Activated naive CD4-positive, alpha-beta T cell treated with Interleukin-2 at 50 U/mL for 16 hours (primary cell): ENCODE measurements around the gene CCNJ.
"Not testable (repeated sequence)": the region's sequence is repeated elsewhere in the genome, so short reads cannot be mapped to it uniquely, and the experiment has no call there.

Experiments used
- DNase-seq: peaks from one replicate; pipeline ENCODE4 v3.0.0-alpha.2; 2020

Gene CCNJ, protein sequence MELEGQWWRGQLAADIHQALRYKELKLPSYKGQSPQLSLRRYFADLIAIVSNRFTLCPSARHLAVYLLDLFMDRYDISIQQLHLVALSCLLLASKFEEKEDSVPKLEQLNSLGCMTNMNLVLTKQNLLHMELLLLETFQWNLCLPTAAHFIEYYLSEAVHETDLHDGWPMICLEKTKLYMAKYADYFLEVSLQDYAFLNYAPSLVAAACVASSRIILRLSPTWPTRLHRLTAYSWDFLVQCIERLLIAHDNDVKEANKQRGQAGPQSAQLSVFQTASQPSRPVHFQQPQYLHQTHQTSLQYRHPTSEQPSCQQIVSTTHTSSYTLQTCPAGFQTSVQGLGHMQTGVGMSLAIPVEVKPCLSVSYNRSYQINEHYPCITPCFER

DNA sequence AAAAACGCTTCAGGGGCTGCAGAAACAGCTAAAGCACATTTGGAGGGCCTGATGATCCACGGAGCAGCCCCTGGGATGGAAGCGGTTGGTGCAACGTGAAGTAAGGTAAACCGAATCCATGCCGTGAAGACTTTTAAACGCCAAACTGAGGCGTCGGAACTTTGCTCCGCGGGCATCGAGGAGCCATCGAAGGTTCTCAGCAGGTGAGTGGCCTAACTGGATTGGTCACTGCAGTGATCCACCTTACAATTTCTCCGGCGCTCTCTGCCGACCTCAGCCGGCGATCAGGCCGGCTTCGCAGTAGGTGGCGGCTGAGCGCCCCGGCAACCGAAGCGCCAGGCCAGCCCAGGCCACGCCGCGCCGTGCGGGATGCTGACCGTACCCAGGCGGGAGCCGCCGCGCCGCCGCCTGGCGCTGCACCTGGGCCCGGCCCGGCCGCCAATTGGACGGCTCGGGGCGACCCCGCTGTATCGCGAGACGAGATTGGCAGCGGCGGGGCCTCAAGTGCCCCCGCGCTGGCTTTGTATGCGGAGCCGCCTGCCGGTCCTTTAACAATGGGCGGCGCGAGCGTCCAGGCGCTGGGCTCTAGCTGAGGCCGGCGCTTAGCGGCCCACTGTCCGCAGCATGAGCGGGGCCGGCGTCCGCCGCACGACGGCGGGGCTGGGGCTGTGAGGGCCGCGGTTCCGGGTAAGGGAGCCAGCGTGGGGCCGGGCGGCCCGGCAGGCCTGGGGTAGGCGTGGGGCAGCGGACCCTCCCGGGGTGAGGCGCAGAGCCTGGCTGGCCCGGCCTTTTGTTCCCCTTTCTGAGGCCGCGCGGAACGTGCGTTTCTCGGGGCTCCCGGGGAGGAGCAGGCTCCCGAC is at the start of gene CCNJ:
CCNJ (plus strand) TSS at position 551 of the 860 bp plus-strand sequence. CDS start 811 bp downstream, outside the sequence.
- DNase-seq = peak; percentile 84

DNA sequence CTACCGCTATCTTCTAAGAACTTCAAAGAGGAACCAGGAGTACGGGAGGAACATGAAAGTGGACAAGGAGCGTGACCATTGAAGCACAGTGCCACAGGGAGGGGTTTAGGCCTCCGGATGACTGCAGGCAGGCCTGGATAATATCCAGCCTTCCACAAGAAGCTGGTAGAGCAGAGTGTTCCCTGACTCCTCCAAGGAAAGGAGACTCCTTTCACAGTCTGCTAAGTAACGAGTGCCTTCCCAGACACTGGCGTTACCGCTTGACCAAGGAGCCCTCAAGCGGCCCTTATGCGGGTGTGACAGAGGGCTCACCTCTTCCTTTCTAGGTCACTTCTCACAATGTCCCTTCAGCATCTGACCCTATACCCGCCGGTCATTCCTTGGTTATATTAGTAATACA is 49.0 kb upstream of the CCNJ start:
- not testable (repeated sequence) for DNase-seq

DNA sequence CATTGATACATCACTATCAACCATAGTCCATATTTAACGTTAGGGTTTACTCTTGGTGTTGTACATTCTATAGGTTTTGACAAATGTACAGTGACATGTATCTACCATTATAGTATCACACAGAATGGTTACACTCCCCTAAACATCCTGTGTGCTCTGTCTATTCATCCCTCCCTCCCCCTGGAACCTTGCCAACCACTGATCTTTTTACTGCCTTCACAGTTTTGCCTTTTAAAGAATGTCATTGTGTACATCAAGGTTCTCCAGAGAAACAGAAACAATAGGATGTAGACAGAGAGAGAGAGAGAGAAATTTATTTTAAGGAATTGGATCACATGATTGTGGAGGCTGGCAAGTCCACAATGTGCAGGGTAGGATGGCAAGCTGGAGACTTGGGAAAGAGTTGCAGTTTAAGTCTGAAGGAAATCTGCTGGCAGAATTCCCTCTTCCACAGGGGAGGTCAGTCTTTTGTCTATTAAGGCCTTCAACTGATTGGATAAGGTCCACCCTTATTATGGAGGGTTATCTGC is 45.1 kb upstream of the CCNJ start:
- DNase-seq = no peak

DNA sequence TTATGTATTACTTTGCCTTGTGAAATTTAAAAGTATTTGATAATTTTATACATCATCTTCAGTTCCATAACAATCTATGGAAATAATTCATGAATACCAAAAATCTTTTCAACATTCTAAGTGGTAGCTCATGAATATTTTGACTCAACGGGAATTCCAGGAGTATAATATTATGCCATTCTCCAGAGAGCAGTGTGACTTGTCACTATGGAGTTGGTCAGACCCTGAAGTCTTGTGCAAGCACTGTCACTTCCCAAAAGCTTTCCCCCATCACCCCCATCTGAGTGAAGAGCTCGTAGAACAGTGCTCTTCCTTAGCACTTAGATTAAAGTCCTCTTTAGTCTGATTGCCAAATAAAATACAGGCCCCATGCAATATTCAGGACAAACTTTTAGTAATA is 29.4 kb upstream of the CCNJ start:
- no peak for DNase-seq

DNA sequence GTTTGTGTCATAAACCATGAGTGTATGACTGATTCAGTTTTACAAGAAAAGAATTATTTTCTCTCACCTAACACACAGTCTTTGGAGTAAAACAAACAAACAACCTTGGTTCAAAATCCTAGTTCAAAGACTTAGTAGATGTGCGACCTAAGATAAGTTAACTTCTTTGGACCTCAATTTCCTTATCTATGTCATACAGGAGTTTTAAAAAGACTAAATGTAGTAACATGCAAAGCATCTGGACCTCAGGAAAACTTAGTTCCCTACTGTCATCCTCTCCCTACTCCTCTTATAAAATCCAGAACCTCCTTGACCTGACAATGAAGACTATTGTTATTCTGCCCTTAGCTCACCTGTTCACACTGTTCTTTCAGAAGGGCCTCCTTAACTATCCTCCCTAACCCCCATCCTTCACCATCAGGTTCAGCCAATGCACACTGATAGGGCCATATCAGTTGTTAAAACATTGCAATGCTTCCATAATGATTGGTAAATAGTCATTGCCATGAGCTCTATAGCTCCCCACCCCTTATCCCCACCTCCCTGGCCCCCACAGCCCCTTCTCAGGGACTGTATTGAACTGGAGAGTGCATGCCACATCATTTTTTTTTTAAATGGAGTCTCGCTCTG is 28.8 kb upstream of the CCNJ start:
- no peak for DNase-seq

DNA sequence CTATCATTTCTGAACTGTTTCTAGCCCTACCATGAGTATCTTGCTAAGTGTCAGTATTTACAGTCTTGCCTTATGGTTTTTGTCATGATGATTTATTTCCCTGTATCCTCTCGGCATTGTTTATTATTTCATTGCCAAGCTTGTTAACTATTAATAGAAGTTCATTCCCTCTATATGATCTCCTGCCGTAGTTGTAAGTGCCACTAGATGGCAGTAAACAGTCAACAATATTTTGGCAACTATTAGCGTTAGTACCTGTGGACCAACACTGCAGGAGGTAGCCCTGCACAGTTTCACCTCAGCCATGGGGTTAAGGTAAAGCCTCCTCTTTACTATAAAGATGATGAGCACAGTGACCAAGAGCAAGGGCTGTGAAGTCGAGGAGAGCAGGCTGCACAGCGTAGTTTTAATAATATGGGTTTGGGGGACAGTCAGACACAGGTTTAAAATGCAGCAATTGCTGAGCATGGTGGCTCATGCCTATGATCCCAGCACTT is 26.1 kb upstream of the CCNJ start:
- peak; percentile 3 for DNase-seq

DNA sequence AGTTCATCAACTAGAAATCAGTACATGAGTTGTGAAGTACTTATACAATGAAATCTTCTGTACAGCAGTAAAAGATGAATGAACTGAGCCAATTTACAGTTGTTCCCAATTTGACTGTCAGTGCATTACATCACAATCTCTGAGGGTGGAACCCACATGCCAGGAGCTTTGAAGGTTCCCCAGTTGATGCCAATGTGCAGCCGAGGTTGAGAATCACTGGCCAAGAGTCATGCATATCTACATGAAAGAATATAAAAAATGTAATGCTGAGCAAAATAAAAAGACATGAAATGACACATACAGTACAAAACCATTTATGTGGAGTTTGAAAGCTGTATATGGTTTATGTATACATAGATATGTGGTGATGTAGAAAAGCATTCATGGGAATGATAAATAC is 22.1 kb upstream of the CCNJ start:
- no peak for DNase-seq

DNA sequence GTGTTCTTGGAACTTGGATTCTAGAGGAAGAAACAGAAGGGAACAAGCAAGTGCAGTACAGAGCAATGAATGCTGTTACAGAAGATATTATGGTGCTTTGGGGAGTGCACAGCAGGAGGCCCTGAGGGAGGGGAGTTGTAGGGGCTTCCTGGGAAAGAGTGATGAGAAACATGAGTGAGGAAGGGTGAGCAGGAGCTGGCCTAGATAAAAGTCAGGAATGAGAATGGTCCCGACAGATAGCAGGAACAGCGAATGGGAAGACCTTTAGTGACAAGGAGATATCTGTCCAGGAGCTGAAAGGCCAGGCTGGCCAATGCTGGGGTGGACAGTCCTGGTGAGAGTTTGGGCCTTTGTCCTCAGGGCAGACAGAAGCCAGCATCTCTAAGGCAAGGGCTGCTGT is 20.6 kb upstream of the CCNJ start:
- DNase-seq = no peak

DNA sequence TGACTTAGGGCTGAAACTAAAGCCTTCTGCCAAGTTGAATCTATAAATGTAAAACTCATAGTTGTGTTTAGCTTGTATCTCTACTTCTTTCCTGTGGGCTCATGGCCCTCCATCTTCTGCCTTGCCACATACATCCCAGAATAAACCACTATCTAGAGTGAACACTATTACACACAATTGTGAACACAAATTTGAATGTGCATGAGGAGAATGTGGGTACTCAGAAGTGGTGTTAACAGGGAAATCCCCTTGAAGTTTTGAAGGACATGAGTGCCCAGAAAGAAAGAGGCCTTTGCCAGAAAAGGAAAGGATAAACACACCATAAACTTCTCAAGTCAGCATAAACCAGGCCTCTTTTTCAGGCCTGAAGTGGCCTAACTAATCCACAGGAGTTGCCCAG is 20.2 kb upstream of the CCNJ start:
- DNase-seq = no peak

DNA sequence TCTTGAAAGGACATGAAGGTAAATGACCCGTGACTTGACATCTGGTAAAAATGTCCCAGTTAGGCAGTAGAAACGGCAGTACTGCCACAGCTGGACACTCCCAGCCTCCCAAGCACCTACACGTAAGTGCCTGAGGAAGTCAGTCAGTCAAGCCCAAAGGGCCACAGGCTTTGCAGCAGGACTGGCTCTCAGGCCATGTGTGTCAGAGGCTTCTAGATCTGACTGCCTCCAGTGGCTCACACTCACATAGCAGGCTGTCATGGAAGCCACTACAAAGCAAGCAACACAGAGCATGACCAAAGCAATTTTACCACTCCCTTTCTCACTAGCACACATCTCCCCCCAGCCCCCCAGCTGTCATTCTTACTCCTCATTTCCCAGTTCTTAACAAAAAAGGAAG is 17.8 kb upstream of the CCNJ start:
- no peak for DNase-seq

DNA sequence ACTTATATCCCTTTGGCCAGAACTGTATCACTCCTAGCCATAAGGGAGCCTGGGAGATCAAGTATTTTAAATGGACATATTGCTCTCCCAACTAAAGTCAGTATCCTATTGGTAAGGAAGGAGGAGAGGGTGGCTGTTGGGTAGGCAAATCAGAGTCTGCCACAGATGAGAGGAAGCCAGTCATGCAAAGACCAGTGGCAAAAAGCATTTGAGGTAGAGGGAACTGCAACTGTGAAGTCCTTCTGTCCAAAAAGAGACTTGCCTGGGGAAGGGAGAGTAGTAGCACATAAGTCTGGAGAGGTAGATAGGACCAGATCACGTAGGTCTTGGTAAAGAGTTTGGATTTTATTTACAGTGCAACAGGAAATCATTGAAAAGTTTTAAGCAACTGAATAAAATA is 8.8 kb upstream of the CCNJ start:
- no peak for DNase-seq

DNA sequence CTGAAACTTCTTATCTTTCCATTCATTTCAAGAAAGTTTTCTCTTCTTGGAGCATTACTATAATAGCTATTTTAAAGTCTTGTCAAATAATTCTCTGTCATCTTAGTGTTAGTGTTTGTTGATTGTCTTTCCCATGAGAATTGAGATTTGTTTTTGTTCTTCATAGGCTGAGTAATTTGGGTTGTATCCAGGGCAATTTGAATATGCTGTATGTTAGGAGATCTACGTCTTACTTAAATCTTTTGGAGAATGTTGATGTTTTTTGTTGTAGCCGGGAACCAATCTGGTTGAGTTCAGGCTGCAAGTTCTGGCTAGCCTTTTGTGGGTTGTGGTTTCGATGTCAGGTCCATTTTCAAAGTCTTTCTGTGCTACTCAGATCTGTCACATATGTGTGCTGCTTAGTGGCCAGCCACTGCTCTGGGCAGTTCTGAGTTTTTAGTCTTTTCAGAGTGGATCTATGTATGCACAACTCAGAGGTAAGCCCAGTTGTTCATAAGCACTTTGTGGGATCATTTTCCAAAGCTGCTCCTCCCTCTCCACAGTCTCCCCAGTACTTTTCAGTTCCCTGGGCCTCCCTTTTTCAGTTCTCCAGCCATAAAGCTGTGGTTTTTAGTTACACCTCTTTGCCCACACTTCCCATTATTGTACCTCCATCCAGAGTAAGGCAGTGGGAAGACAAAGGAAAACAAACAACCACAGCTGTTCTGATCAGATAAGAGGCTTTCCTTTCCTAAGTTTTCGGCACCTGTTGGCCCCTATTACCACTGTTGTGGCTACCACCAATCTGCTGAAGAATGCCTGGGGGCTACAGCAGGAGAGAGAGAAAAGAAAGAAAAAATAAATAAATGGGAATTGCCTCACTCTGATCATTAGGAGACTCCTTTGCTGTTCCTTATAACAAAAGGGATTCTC is 4.7 kb upstream of the CCNJ start:
- DNase-seq = no peak

DNA sequence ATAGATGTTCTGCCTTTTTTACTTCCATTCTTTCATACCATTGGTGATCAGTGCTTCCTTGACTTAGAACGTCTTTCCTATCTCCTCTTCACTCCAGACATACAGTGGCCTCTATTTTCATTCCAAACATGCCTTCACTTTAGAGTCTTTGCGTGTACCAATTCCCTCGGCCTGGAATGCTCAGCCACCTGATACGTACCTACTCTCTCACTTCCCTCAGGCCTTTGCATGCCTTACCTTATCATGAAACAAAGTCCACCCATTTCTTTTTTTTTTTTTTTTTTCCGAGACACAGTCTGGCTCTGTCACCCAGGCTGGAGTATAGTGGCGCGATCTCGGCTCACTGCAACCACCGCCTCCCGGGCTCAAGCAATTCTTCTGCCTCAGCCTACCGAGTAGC is 2.2 kb upstream of the CCNJ start:
- no peak for DNase-seq

DNA sequence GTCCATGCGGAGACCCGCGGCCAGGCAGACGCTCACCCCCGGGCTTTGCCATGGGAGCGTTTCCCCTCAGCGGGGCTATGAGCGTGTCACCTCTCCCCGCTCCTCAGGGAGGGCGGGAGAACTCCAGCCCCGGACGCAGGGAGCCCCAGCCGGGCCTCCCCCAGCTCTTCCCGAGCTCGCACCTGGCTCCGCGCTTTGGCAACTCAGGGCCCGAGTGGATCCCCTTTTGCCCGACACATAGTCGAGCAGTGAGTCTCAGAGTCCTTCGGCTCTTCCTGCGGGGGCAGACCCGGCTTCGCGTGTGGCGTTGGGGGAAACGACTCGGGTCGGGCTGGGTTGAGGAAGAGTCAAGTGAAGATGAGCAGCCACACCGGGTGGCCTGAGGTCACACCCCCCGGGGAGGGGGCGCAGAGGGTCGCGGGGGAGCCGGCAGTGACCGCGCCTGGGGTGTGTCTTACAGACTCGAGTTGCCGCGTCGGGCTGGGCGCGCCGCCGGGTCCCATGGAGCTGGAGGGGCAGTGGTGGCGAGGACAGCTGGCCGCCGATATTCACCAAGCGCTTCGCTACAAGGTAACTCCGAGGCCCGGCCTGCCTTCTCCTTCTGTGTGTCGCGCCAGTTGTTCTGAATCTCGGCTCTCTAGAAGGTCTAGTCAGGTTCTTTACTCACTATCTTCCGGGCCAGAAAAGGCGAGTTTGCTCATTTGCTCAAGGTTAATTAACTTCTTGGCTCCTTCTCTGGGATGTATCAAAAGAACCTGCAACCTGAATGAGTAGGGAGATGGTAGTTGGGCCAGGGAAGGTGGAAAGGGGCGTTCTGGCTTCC is 721 bp downstream of the CCNJ start:
- DNase-seq = peak; percentile 59

DNA sequence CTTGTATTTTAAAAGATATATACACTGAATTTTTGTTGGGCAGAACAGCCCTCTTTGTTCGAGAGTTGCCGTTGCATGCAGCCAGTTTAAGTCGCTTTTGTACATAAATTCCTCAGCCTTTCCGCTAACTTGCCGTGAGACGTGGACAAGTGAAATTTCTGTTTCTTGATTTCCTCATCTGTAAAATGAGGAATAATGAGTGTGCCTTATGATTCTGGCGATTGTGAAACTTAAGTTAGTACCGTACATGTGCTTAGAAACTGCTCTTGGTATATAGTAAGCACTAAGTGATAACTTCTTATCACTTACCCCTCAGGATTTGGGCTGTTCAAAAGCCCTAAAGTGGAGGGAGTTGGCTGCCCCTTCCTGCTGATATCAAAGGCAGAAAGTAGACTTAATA is 1.4 kb downstream of the CCNJ start:
- no peak for DNase-seq

DNA sequence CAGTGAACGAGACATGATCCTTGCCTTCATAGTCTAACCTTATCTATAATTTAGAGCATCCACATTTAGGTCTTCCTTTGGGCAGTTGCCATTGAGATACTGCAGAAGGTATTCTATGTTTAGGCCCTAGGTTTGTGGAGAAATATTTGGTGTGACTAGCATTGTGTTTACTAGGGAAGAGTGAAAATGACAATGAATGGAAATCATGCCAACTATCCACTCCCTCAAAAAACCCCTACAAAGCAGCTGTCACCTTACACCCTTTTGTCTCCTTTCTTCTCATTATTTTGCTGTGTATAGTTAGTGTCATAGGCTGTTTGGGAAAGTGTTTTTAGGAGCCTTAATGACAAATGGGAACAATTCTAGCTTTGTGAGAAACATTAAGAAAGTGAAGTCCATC is 3.2 kb downstream of the CCNJ start:
- no peak for DNase-seq

DNA sequence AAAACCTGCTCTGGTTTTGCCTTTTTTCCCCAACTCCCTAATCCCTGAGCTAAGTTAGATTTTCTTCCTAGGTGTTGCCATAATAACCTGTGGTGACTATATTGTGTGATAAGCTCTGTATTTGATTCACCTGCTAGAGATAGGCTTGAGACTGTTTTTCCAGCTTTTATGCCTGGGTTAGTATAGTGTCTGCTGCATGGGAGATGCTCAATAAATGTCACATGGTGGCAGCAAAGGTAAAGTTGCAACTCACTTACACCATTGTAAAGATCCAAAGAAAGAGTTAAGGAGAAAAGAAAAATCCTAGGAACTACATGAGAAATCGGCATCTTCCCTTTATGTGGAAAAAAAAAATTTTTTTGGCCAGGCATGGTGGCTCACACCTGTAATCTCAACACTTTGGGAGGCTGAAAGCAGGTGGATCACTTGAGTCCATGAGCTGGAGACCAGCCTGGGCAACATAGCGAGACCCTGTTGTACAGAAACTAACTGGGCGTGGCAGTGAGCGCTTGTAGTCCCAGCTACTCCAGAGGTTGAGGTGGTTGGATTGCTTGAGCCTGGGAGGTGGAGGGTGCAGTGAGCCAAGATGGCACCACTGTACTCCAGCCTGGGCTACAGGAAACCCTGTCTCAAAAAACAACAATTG is 3.7 kb downstream of the CCNJ start:
- DNase-seq = no peak

DNA sequence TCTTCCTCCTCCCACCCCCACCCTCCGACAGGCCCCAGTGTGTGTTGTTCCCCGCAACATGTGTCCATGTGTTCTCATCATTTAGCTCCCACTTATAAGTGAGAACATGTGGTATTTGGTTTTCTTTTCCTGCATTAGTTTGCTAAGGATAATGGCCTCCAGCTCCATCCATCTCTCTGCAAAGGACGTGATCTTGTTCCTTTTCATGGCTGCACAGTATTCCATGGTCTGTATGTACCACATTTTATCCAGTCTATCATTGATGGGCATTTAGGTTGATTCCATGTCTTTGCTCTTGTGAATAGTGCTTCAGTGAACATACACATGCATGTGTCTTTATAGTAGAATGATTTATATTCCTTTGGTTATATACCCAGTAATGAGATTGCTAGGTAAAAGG is 4.5 kb downstream of the CCNJ start:
- DNase-seq = not testable (repeated sequence)

DNA sequence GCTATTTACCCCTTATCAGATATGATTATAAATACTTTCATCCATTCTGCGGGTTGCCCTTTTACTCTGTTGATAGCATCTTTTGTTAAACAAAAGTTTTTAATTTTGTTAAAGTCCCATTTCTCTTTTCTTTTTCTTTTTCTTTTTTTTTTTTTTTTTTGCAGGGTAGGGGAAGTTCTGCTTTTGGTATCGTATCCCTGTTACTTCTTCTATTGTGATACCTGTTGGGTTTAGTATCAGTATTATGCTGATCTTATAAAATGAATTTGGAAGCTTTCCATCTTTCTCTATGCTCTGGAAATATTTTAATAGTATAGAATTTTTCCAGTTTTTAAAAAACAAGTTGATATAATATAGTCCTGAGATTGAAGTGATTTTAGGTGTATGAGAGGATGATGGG is 6.0 kb downstream of the CCNJ start:
- no peak for DNase-seq

DNA sequence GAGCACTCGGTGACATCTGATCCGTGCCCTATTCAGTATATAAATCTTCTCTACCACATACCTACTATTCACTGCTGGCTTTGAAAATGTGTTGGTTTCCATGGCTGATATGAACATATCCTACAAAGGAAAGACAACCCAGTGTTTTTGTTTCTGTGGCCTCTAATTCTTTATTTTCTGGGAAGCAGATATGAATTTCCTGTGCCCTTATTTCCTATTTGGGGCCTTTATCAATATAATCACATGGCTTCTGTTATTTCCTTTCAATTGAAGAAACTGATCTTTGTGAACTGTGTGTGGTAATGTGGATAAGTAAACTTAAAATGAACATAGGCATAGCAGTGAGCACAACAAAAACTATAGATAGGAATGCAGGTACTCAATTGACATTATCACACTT is 10.6 kb downstream of the CCNJ start:
- no peak for DNase-seq

DNA sequence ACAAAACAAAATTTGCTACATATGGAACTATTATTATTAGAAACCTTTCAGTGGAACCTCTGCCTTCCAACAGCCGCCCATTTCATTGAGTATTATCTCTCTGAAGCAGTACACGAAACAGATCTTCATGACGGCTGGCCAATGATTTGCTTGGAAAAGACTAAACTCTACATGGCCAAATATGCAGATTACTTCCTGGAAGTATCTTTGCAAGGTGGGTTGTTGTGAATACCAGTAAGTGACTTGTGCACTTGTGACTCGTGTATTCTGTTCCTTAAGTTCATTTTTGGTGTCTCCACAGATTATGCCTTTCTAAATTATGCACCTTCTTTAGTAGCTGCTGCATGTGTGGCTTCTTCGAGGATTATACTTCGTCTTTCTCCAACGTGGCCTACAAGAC is 13.4 kb downstream of the CCNJ start:
- no peak for DNase-seq
